H1 (cell line): ENCODE measurements around the gene SERPINB5. TPM values are rescaled to one million over a fixed set of nuclear protein-coding genes. Genes with fewer than 3 reads are reported as not detected.

Experiments
- CTCF ChIA-PET: fragments of 300-600 bp; sonication (Branson Sonifier 250); formaldehyde crosslinking; loops from one replicate; lab custom pipeline; 2021; ENCODE audit not compliant: partially characterized antibody; lab: Charles Lee
- POLR2A ChIA-PET: fragments of 300-600 bp; sonication (Branson Sonifier 250); formaldehyde crosslinking; loops from one replicate; lab custom pipeline; 2021; ENCODE audit warnings: inconsistent platforms; ENCODE audit not compliant: partially characterized antibody; lab: Charles Lee
- DNase-seq, 2 experiments: peaks; one replicate each; pipeline versions ENCODE4 v3.0.0 to v3.0.0-alpha.2; 2010 to 2022; ENCODE audit warnings: low spot score in 2 of 2, low read depth in 1 of 2, mixed read lengths in 1 of 2
- FAIRE-seq: peaks from 2 replicates; lab custom pipeline; 2011; peaks lifted over from hg19 to GRCh38; lab: Jason Lieb, UNC
- H2AFZ ChIP-seq: 2 replicates; pipeline ENCODE4 v1.8.1; 2012; ENCODE audit warnings: low read length, inconsistent platforms
- H2AK5ac ChIP-seq: 2 replicates; pipeline ENCODE4 v1.6.1; 2013; ENCODE audit warnings: low read depth, low read length
- H2BK120ac ChIP-seq: replicated peaks from 2 replicates; pipeline ENCODE3; 2013; ENCODE audit warnings: low read depth, low read length, inconsistent platforms
- H2BK12ac ChIP-seq: 2 replicates; pipeline ENCODE4 v1.6.1; 2013; ENCODE audit warnings: low read depth, low read length
- H2BK15ac ChIP-seq: 2 replicates; pipeline ENCODE4 v1.6.1; 2013; ENCODE audit warnings: low read length
- H2BK20ac ChIP-seq: 2 replicates; pipeline ENCODE4 v1.6.1; 2013; ENCODE audit warnings: low read length
- H2BK5ac ChIP-seq: 2 replicates; pipeline ENCODE4 v1.6.1; 2013; ENCODE audit warnings: low read depth, low read length
- H3K14ac ChIP-seq: 2 replicates; pipeline ENCODE4 v1.6.1; 2013; ENCODE audit warnings: inconsistent platforms; ENCODE audit not compliant: insufficient read length
- H3K18ac ChIP-seq: 2 replicates; pipeline ENCODE4 v1.6.1; 2013; ENCODE audit warnings: low read length; ENCODE audit errors: extremely low read depth
- H3K23ac ChIP-seq: 2 replicates; pipeline ENCODE4 v1.6.1; 2013; ENCODE audit warnings: inconsistent platforms; ENCODE audit not compliant: insufficient read length
- H3K23me2 ChIP-seq: 2 replicates; pipeline ENCODE4 v1.6.1; 2013; ENCODE audit warnings: low read depth, low read length
- H3K27ac ChIP-seq: 2 replicates; pipeline ENCODE4 v1.6.1; 2011; ENCODE audit warnings: low read depth, low read length, inconsistent platforms
- H3K27me3 ChIP-seq, 4 experiments: replicated peaks in 1 of 4; 1 replicate in 1 of 4; 2 replicates in 3 of 4; pipeline versions ENCODE4 v1.6.1 to v1.8.1; 2011 to 2013; ENCODE audit warnings: low read length in 3 of 4, mild to moderate bottlenecking in 3 of 4, inconsistent platforms in 2 of 4, mixed read lengths in 2 of 4, moderate library complexity in 1 of 4; ENCODE audit not compliant: control insufficient read depth in 3 of 4, insufficient read depth in 3 of 4; ENCODE audit errors: extremely low read depth in 1 of 4
- H3K36me3 ChIP-seq, 4 experiments: 2 replicates each; pipeline versions ENCODE4 v1.6.1 to v1.8.1; 2011 to 2013; ENCODE audit warnings: mild to moderate bottlenecking in 4 of 4, low read length in 3 of 4, moderate library complexity in 2 of 4, control low read depth in 1 of 4, inconsistent platforms in 1 of 4; ENCODE audit not compliant: insufficient read depth in 4 of 4, control insufficient read depth in 2 of 4
- H3K4ac ChIP-seq: replicated peaks from 2 replicates; pipeline ENCODE3; 2013; ENCODE audit warnings: low read length, low read depth, mixed read lengths, inconsistent platforms; ENCODE audit not compliant: insufficient read length
- H3K4me1 ChIP-seq, 4 experiments: replicated peaks in 1 of 4; 1 replicate in 1 of 4; 2 replicates in 3 of 4; pipeline versions ENCODE4 v1.6.1 to v1.8.1; 2011 to 2013; ENCODE audit warnings: low read length in 3 of 4, inconsistent platforms in 2 of 4, mixed read lengths in 1 of 4; ENCODE audit not compliant: insufficient read depth in 4 of 4, control insufficient read depth in 3 of 4
- H3K4me2 ChIP-seq, 2 experiments: 2 replicates each; pipeline versions ENCODE4 v1.6.1 to v1.8.1; 2011 to 2013; ENCODE audit warnings: low read depth in 2 of 2, low read length in 2 of 2, control low read depth in 1 of 2, inconsistent platforms in 1 of 2, mild to moderate bottlenecking in 1 of 2; ENCODE audit not compliant: insufficient read depth in 1 of 2
- H3K4me3 ChIP-seq, 4 experiments: fragments of 200-600, 300-600 bp in 1 of 4; sonication (generic), shearing (Covaris generic), sonication (Bioruptor Twin) in 1 of 4; 2 replicates each; pipeline versions ENCODE4 v1.5.1 to v1.8.1; 2011 to 2016; ENCODE audit warnings: low read length in 4 of 4, low read depth in 3 of 4, control low read depth in 2 of 4, inconsistent platforms in 2 of 4, mild to moderate bottlenecking in 2 of 4, mixed read lengths in 1 of 4, moderate library complexity in 1 of 4; ENCODE audit not compliant: insufficient read depth in 2 of 4; ENCODE audit errors: extremely low read depth in 1 of 4
- H3K56ac ChIP-seq: replicated peaks from 2 replicates; pipeline ENCODE3; 2013; ENCODE audit warnings: low read depth, mild to moderate bottlenecking, mixed read lengths, low read length, inconsistent platforms; ENCODE audit not compliant: insufficient read length
- H3K79me1 ChIP-seq: 2 replicates; pipeline ENCODE4 v1.6.1; 2013; ENCODE audit warnings: low read depth, low read length, control low read depth
- H3K79me2 ChIP-seq, 2 experiments: 2 replicates each; pipeline versions ENCODE4 v1.6.1 to v1.8.1; 2012 to 2013; ENCODE audit warnings: low read length in 2 of 2, mild to moderate bottlenecking in 2 of 2, inconsistent platforms in 1 of 2; ENCODE audit not compliant: insufficient read depth in 2 of 2, control insufficient read depth in 1 of 2
- H3K9ac ChIP-seq, 4 experiments: replicated peaks in 1 of 4; 1 replicate in 1 of 4; 2 replicates in 3 of 4; pipeline versions ENCODE4 v1.6.1 to v1.8.1; 2011 to 2013; ENCODE audit warnings: low read depth in 3 of 4, low read length in 3 of 4, control low read depth in 2 of 4, mild to moderate bottlenecking in 2 of 4, moderate library complexity in 2 of 4, inconsistent platforms in 1 of 4; ENCODE audit errors: extremely low read depth in 1 of 4
- H3K9me3 ChIP-seq, 2 experiments: 2 replicates each; pipeline versions ENCODE4 v1.6.1 to v1.8.1; 2012 to 2013; ENCODE audit warnings: mild to moderate bottlenecking in 2 of 2, moderate library complexity in 2 of 2, control low read depth in 1 of 2, inconsistent platforms in 1 of 2, low read depth in 1 of 2, low read length in 1 of 2, mixed read lengths in 1 of 2; ENCODE audit not compliant: insufficient read depth in 2 of 2
- H4K20me1 ChIP-seq, 2 experiments: replicated peaks in 1 of 2; 2 replicates each; pipeline versions ENCODE3 to v1.8.1; 2011 to 2013; ENCODE audit warnings: inconsistent platforms in 2 of 2, low read length in 2 of 2, mild to moderate bottlenecking in 1 of 2; ENCODE audit not compliant: insufficient read depth in 2 of 2, control insufficient read depth in 1 of 2
- H4K5ac ChIP-seq: 2 replicates; pipeline ENCODE4 v1.6.1; 2013; ENCODE audit warnings: low read length, low read depth, mixed read lengths, inconsistent platforms; ENCODE audit not compliant: insufficient read length
- H4K8ac ChIP-seq: 2 replicates; pipeline ENCODE4 v1.8.0; 2013; ENCODE audit warnings: mild to moderate bottlenecking, moderate library complexity, low read length, inconsistent platforms; ENCODE audit not compliant: insufficient read depth; ENCODE audit errors: extremely low read depth
- H4K91ac ChIP-seq: replicated peaks from 2 replicates; pipeline ENCODE3; 2013; ENCODE audit warnings: low read length, mixed read lengths, inconsistent platforms; ENCODE audit not compliant: insufficient read length
- ASH2L ChIP-seq: fragments of 200-600, 300-600 bp; sonication (generic); IDR thresholded peaks from one replicate; pipeline ENCODE4 v1.7.1; 2017; ENCODE audit warnings: low read length
- BCL11A ChIP-seq, 2 experiments: IDR thresholded peaks; one replicate each; pipeline ENCODE4 v1.6.1; 2011; ENCODE audit warnings: low read depth in 2 of 2, low read length in 2 of 2, mild to moderate bottlenecking in 2 of 2
- CTCF ChIP-seq, 3 experiments: IDR thresholded peaks; 1 replicate in 2 of 3; 2 replicates in 1 of 3; pipeline versions ENCODE4 v1.5.1 to v1.6.1; 2011; ENCODE audit warnings: low read length in 3 of 3, mild to moderate bottlenecking in 3 of 3, inconsistent platforms in 2 of 3, low read depth in 1 of 3, moderate library complexity in 1 of 3; ENCODE audit not compliant: insufficient read depth in 1 of 3; ENCODE audit errors: control extremely low read depth in 1 of 3
- EZH2 ChIP-seq: fragments of 200-600 bp; sonication (generic); IDR thresholded peaks from 2 replicates; pipeline ENCODE4 v1.7.1; 2012; ENCODE audit warnings: low read depth, mild to moderate bottlenecking, moderate library complexity, low read length, inconsistent platforms; ENCODE audit not compliant: severe bottlenecking
- KDM1A ChIP-seq: fragments of 200-600, 300-600 bp; sonication (generic); IDR thresholded peaks from 2 replicates; pipeline ENCODE4 v1.7.1; 2016; ENCODE audit warnings: mild to moderate bottlenecking, low read length, borderline replicate concordance
- POLR2A ChIP-seq, 2 experiments: IDR thresholded peaks; 1 replicate in 1 of 2; 2 replicates in 1 of 2; pipeline ENCODE4 v1.6.1; 2011; ENCODE audit warnings: low read depth in 2 of 2, low read length in 2 of 2, mild to moderate bottlenecking in 2 of 2; ENCODE audit errors: control extremely low read depth in 1 of 2
- RAD21 ChIP-seq, 2 experiments: IDR thresholded peaks in 1 of 2; conservative IDR thresholded peaks in 1 of 2; 2 replicates each; pipeline ENCODE4 v1.6.1; 2011; ENCODE audit warnings: low read depth in 2 of 2, low read length in 2 of 2, improper control_type of control experiment in 1 of 2, inconsistent platforms in 1 of 2, mild to moderate bottlenecking in 1 of 2, moderate library complexity in 1 of 2
- SIRT6 ChIP-seq: IDR thresholded peaks from one replicate; pipeline ENCODE4 v1.7.1; 2012; ENCODE audit warnings: low read length, inconsistent platforms
- SIX5 ChIP-seq: IDR thresholded peaks from 2 replicates; pipeline ENCODE4 v1.6.1; 2011; ENCODE audit warnings: mild to moderate bottlenecking, low read depth, low read length
- TBP ChIP-seq: IDR thresholded peaks from 2 replicates; pipeline ENCODE4 v1.6.1; 2011; ENCODE audit warnings: low read depth, low read length, improper control_type of control experiment
- WGBS, 2 experiments: shearing (Covaris generic) in 1 of 2; methylation state at CpG; one replicate each; pipeline versions ENCODE4 v1.1.6 to v1.1.7; 2013 to 2015; ENCODE audit warnings: low lambda C conversion rate in 2 of 2, mixed read lengths in 2 of 2, inconsistent platforms in 1 of 2, low coverage in 1 of 2, missing lambda C conversion rate in 1 of 2; ENCODE audit not compliant: insufficient replicate concordance in 2 of 2, insufficient coverage in 1 of 2, insufficient read length in 1 of 2; ENCODE audit errors: extremely low coverage in 1 of 2, missing lambda C conversion rate in 1 of 2; 5-methylcytosine and 5-hydroxymethylcytosine counted together
- polyA plus RNA-seq, 7 experiments: library from polyadenylated mRNA; depleted of rRNA in 3 of 7; stranded (reverse) in 5 of 7; unstranded in 2 of 7; fragments of >200 nt in 5 of 7; fragments of 200-250 nt in 2 of 7; gene quantifications; 1 replicate in 5 of 7; 2 replicates in 1 of 7; 4 replicates in 1 of 7; pipeline versions ENCODE4 v1.2.1 to v1.2.3, GENCODE V29; 2011 to 2013; ENCODE audit warnings: missing spikeins in 2 of 7, mixed read lengths in 2 of 7
- total RNA-seq: library from RNA; stranded (reverse); fragmentation: NEBNext Ultra II Directional; extraction: Animal tissue kit (Norgen Biotek cat#: 25700); gene quantifications from 2 replicates; pipeline ENCODE4 v1.2.1, GENCODE V29; 2021

The SERPINB5 gene
- total and polyA plus RNA-seq, 2 of the 8 experiments (the other 6 are each of a cell fraction or from before 2014, with no cell fraction given) = 0.03 TPM; not detected in 1

GRCh38 chr18:63511285-63511684, 34.5 kb downstream of the SERPINB5 start:
- H3K4me1 ChIP-seq = peaks cover 2 to 18% (median 9%) of the 10 kb centered on the region in 4 experiments; a peak in 4 of 7 replicates
- no peaks in the 10 kb centered on the region for H3K9me3 ChIP-seq
- no peak overlapping the region for H2AK5ac ChIP-seq
- ChIA-PET POLR2A (interaction anchor here (0.9 to 1.4 kb wide), 2 partner anchors 89 to 143 kb away, joined by 3 read pairs; partner anchors contain the start of gene VPS4B), CTCF (interaction anchor here (0.6 to 17.3 kb wide), 46 partner anchors 9 to 489 kb away, joined by 3 to 366 read pairs (median 4); partner anchors contain the start of genes SERPINB12 and SERPINB13)
- H3K4me2 ChIP-seq = peak overlapping the region; percentile 41 to 44; a peak in 3 of 4 replicates
- H3K79me2 ChIP-seq = no peaks in the 10 kb centered on the region
- no peak overlapping the region for H2BK12ac ChIP-seq
- no peak overlapping the region for H3K18ac ChIP-seq
- no peaks in the 10 kb centered on the region for H3K27me3 ChIP-seq
- H3K23me2 ChIP-seq = no peaks in the 10 kb centered on the region
- no peaks in the 10 kb centered on the region for H3K36me3 ChIP-seq
- H3K27ac ChIP-seq = no peak overlapping the region
- H2BK5ac ChIP-seq = no peak overlapping the region
- no peak overlapping the region for H4K91ac ChIP-seq
- FAIRE-seq (peak; percentile 97), DNase-seq (peak; percentile 44 to 68)
- H3K4ac ChIP-seq = no peak overlapping the region
- H3K14ac ChIP-seq = no peak overlapping the region
- no peaks in the 10 kb centered on the region for H4K20me1 ChIP-seq
- H2BK120ac ChIP-seq = no peak overlapping the region
- no peak overlapping the region for H3K56ac ChIP-seq
- peak overlapping the region in 1 of 4 experiments; percentile 20; a peak in 1 of 8 replicates for H3K4me3 ChIP-seq
- no peak overlapping the region for H4K8ac ChIP-seq
- H2AFZ ChIP-seq = peak overlapping the region; percentile 88; the same call in 1 of the 2 replicates
- H2BK15ac ChIP-seq = no peak overlapping the region
- H4K5ac ChIP-seq = no peak overlapping the region
- H3K23ac ChIP-seq = no peak overlapping the region
- no peaks in the 10 kb centered on the region for H3K79me1 ChIP-seq
- no peak overlapping the region for H2BK20ac ChIP-seq
- no peak overlapping the region for H3K9ac ChIP-seq
- WGBS, 2 experiments = 19% methylated on average over 7 of the region's 7 CpGs; no CpG with 5 or more reads in 1 of the 2 experiments
- TF ChIP-seq TBP (no peak), ASH2L (peak; percentile 46), BCL11A (IDR thresholded peaks at IDR 0.05; ENCODE audit: low read depth in 2 of 2, low read length in 2 of 2) (no peak), SIX5 (no peak), CTCF (IDR thresholded peaks at IDR 0.05; ENCODE audit: control extremely low read depth in 1 of 3, insufficient read depth in 1 of 3, low read depth in 1 of 3, low read length in 3 of 3) (peak in 2 of 3 experiments; percentile 79 to 83; a peak in 3 of 4 replicates), SIRT6 (no peak), KDM1A (no peak), EZH2 (no peak), POLR2A (IDR thresholded peaks at IDR 0.05; ENCODE audit: control extremely low read depth in 1 of 2, low read depth in 2 of 2, low read length in 2 of 2) (no peak), RAD21 (IDR thresholded peaks at IDR 0.05 in 1 of 2, conservative IDR thresholded peaks at IDR 0.05 in 1 of 2; ENCODE audit: low read depth in 2 of 2, low read length in 2 of 2) (peak; percentile 48 to 63)
